DND-41 (cell line): ENCODE measurements around the gene PDE4A.

Experiments
- EZH2 ChIP-seq: IDR thresholded peaks from 3 replicates; pipeline ENCODE4 v1.6.1; 2012; ENCODE audit warnings: borderline replicate concordance, low read depth, mild to moderate bottlenecking, moderate library complexity, low read length, inconsistent platforms; ENCODE audit not compliant: severe bottlenecking
- TF ChIP-seq, protein P1 (sequence below): IDR thresholded peaks from 2 replicates; pipeline ENCODE4 v1.5.1; 2012; ENCODE audit warnings: borderline replicate concordance, low read length, moderate library complexity, mild to moderate bottlenecking; ENCODE audit not compliant: poor library complexity, severe bottlenecking; ENCODE audit errors: extremely low read depth

DNA sequence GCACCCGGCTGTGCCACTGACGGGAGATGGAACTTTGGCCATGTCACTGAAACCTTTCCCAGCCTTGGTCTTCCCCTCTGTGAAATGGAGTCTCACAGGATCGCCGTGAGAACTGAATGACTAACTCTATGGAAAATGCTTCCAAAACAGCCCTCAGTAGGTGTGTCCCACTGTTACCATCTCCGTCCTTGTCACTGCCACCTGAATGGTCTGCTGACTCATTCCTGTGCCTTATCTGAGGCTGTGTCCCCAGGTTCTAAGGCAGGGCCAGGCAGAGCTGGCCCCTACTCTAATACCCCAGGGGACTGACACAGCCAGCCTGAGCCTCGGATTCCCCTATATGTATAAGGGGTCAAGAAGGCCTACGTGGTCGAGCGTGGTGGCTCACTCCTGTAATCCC, 21.5 kb upstream of the PDE4A start:
- TF ChIP-seq, protein P1, sequence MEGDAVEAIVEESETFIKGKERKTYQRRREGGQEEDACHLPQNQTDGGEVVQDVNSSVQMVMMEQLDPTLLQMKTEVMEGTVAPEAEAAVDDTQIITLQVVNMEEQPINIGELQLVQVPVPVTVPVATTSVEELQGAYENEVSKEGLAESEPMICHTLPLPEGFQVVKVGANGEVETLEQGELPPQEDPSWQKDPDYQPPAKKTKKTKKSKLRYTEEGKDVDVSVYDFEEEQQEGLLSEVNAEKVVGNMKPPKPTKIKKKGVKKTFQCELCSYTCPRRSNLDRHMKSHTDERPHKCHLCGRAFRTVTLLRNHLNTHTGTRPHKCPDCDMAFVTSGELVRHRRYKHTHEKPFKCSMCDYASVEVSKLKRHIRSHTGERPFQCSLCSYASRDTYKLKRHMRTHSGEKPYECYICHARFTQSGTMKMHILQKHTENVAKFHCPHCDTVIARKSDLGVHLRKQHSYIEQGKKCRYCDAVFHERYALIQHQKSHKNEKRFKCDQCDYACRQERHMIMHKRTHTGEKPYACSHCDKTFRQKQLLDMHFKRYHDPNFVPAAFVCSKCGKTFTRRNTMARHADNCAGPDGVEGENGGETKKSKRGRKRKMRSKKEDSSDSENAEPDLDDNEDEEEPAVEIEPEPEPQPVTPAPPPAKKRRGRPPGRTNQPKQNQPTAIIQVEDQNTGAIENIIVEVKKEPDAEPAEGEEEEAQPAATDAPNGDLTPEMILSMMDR: no peak
- no peak for TF ChIP-seq EZH2
